Hepatocyte (in vitro differentiated cells): ENCODE results near the gene CPEB3. TPM values are rescaled to one million over a fixed set of nuclear protein-coding genes. Genes with fewer than 3 reads are reported as not detected.

Experiments used
- DNase-seq: peaks from one replicate; pipeline ENCODE4 v3.0.0-alpha.2; 2016; ENCODE audit warnings: low spot score
- H2AFZ ChIP-seq: fragments of 200-600 bp; sonication (generic); 2 replicates; pipeline ENCODE4 v1.6.0; 2016; ENCODE audit warnings: antibody characterized with exemption, mild to moderate bottlenecking
- H3K27ac ChIP-seq: fragments of 200-600 bp; sonication (generic); 2 replicates; pipeline ENCODE4 v1.5.1; 2016; ENCODE audit warnings: mild to moderate bottlenecking
- H3K27me3 ChIP-seq: fragments of 200-600 bp; sonication (generic); 2 replicates; pipeline ENCODE4 v1.6.1; 2016
- H3K36me3 ChIP-seq: fragments of 200-600 bp; sonication (generic); replicated peaks from 2 replicates; pipeline ENCODE4 v1.5.1; 2016; ENCODE audit warnings: low read depth; ENCODE audit not compliant: insufficient read depth
- H3K4me1 ChIP-seq: fragments of 200-600 bp; sonication (generic); 2 replicates; pipeline ENCODE4 v1.5.1; 2016; ENCODE audit warnings: mild to moderate bottlenecking, moderate library complexity; ENCODE audit not compliant: insufficient read depth
- H3K4me2 ChIP-seq: fragments of 200-600 bp; sonication (generic); 2 replicates; pipeline ENCODE4 v1.6.0; 2016
- H3K4me3 ChIP-seq: fragments of 200-600 bp; sonication (generic); 2 replicates; pipeline ENCODE4 v1.5.1; 2016; ENCODE audit warnings: mild to moderate bottlenecking
- H3K79me2 ChIP-seq: fragments of 200-600 bp; sonication (generic); 2 replicates; pipeline ENCODE4 v1.6.0; 2017; ENCODE audit warnings: mild to moderate bottlenecking
- H3K9me2 ChIP-seq: fragments of 200-600 bp; sonication (generic); replicated peaks from 2 replicates; pipeline ENCODE4 v1.6.0; 2017; ENCODE audit warnings: mild to moderate bottlenecking; ENCODE audit not compliant: insufficient read depth
- H3K9me3 ChIP-seq: fragments of 200-600 bp; sonication (generic); 2 replicates; pipeline ENCODE4 v1.5.1; 2016; ENCODE audit warnings: low read depth, mild to moderate bottlenecking
- H4K20me1 ChIP-seq: fragments of 200-600 bp; sonication (generic); 2 replicates; pipeline ENCODE4 v1.6.0; 2016; ENCODE audit warnings: mild to moderate bottlenecking; ENCODE audit not compliant: insufficient read depth, poor library complexity, severe bottlenecking
- CTCF ChIP-seq: fragments of 200-600 bp; sonication (generic); IDR thresholded peaks from 2 replicates; pipeline ENCODE4 v1.5.1; 2016; ENCODE audit warnings: antibody characterized with exemption, mild to moderate bottlenecking; ENCODE audit not compliant: poor library complexity
- EZH2 ChIP-seq: fragments of 200-600 bp; sonication (generic); IDR thresholded peaks from 2 replicates; pipeline ENCODE4 v1.6.1; 2016; ENCODE audit warnings: antibody characterized with exemption, mild to moderate bottlenecking, borderline replicate concordance
- EZH2phosphoT487 ChIP-seq: fragments of 200-600 bp; sonication (generic); IDR thresholded peaks from one replicate; pipeline ENCODE4 v1.6.1; 2018; ENCODE audit warnings: antibody characterized with exemption, mild to moderate bottlenecking, low read depth, moderate library complexity; ENCODE audit not compliant: unreplicated experiment, severe bottlenecking
- WGBS: methylation state at CpG from one replicate; pipeline ENCODE4 v1.1.6; 2016; ENCODE audit warnings: low lambda C conversion rate; ENCODE audit errors: missing lambda C conversion rate; 5-methylcytosine and 5-hydroxymethylcytosine counted together
- polyA plus RNA-seq: library from polyadenylated mRNA; unstranded; fragments of >200 nt; fragmentation: Nextera tagmentation; extraction: Ambion mirVana; gene quantifications from 2 replicates; pipeline ENCODE4 v1.2.1, GENCODE V29; 2016
- total RNA-seq: library from RNA; depleted of rRNA; stranded (reverse); fragments of >200 nt; gene quantifications from 2 replicates; pipeline ENCODE4 v1.2.3, GENCODE V29; 2014

The CPEB3 gene
- total and polyA plus RNA-seq, 2 experiments from 2014 or later: 4.0 to 4.9 TPM

GRCh38 chr10:92200564-92200963 is 90.3 kb downstream of the CPEB3 start:
- Histone ChIP-seq H3K4me1 (no peaks in the 10 kb centered on the region), H3K9me3 (no peaks in the 10 kb centered on the region), H3K27me3 (no peaks in the 10 kb centered on the region), H3K27ac (peak overlapping the region; percentile 2), H4K20me1 (no peaks in the 10 kb centered on the region), H3K36me3 (no peaks in the 10 kb centered on the region), H3K4me2 (no peak overlapping the region), H3K9me2 (no peaks in the 10 kb centered on the region), H3K79me2 (peaks cover 4% of the 10 kb centered on the region), H2AFZ (no peak overlapping the region), H3K4me3 (no peak overlapping the region)
- no peak for DNase-seq
- TF ChIP-seq EZH2phosphoT487: no peak
- no peak for TF ChIP-seq CTCF
- no peak for TF ChIP-seq EZH2
- WGBS: 77% methylated on average over 1 of the region's 1 CpG

- H3K4me3 ChIP-seq: no peak overlapping the region
- H3K79me2 ChIP-seq: no peaks in the 10 kb centered on the region
- TF ChIP-seq CTCF: no peak
- no peaks in the 10 kb centered on the region for H3K27me3 ChIP-seq
- H3K27ac ChIP-seq: no peak overlapping the region
- H2AFZ ChIP-seq: no peak overlapping the region
- H3K9me3 ChIP-seq: no peaks in the 10 kb centered on the region
- H3K36me3 ChIP-seq: no peaks in the 10 kb centered on the region
- H3K4me1 ChIP-seq: no peaks in the 10 kb centered on the region
- no peak for DNase-seq
- H4K20me1 ChIP-seq: no peaks in the 10 kb centered on the region
- H3K9me2 ChIP-seq: no peaks in the 10 kb centered on the region
- WGBS: 88% methylated on average over 2 of the region's 2 CpGs
- no peak overlapping the region for H3K4me2 ChIP-seq
Measured at GRCh38 chr10:92187101-92187500, 103.8 kb downstream of the CPEB3 start.

- H2AFZ ChIP-seq: no peak overlapping the region
- peaks cover 3% of the 10 kb centered on the region for H3K4me1 ChIP-seq
- 98% methylated on average over 3 of the region's 3 CpGs for WGBS
- no peaks in the 10 kb centered on the region for H3K9me3 ChIP-seq
- H3K27ac ChIP-seq: no peak overlapping the region
- H3K9me2 ChIP-seq: no peaks in the 10 kb centered on the region
- TF ChIP-seq EZH2phosphoT487 (no peak), EZH2 (no peak), CTCF (no peak)
- no peaks in the 10 kb centered on the region for H4K20me1 ChIP-seq
- no peak for DNase-seq
- no peaks in the 10 kb centered on the region for H3K27me3 ChIP-seq
- no peaks in the 10 kb centered on the region for H3K79me2 ChIP-seq
- no peak overlapping the region for H3K4me2 ChIP-seq
- no peak overlapping the region for H3K4me3 ChIP-seq
- no peaks in the 10 kb centered on the region for H3K36me3 ChIP-seq
Measured at GRCh38 chr10:92184977-92185376, 105.9 kb downstream of the CPEB3 start.

- Histone ChIP-seq H3K79me2 (no peaks in the 10 kb centered on the region), H4K20me1 (no peaks in the 10 kb centered on the region)
- 93% methylated on average over 4 of the region's 4 CpGs for WGBS
Measured at GRCh38 chr10:92183199-92183598, 107.7 kb downstream of the CPEB3 start.

More at GRCh38 chr10:92183199-92183598, 107.7 kb downstream of the CPEB3 start:
- Histone ChIP-seq H3K9me3 (no peaks in the 10 kb centered on the region), H3K4me2 (no peak overlapping the region), H3K9me2 (no peaks in the 10 kb centered on the region), H3K27ac (no peak overlapping the region), H3K27me3 (no peaks in the 10 kb centered on the region), H3K4me3 (no peak overlapping the region), H3K4me1 (peaks cover 3% of the 10 kb centered on the region), H2AFZ (no peak overlapping the region), H3K36me3 (no peaks in the 10 kb centered on the region)
- DNase-seq: no peak
- TF ChIP-seq CTCF (no peak), EZH2phosphoT487 (no peak), EZH2 (no peak)
